PC-9 (cell line): ENCODE data around the gene AMER3. TPM values are rescaled to one million over a fixed set of nuclear protein-coding genes. Genes with fewer than 3 reads are reported as not detected.

ENCODE experiments used
- BruUV-seq: library from RNA; stranded (reverse); fragments of 400-500 nt; replicated peaks from 2 replicates; lab custom pipeline; 2021; lab: Mats Ljungman, UMichigan
- CTCF ChIA-PET: fragments of 300-600 bp; sonication (Branson Sonifier 250); formaldehyde crosslinking; loops from one replicate; lab custom pipeline; 2022; ENCODE audit warnings: antibody characterized with exemption; lab: Charles Lee
- POLR2A ChIA-PET: fragments of 300-600 bp; sonication (Branson Sonifier 250); formaldehyde crosslinking; loops from one replicate; lab custom pipeline; 2022; ENCODE audit warnings: antibody characterized with exemption; ENCODE audit not compliant: unreplicated experiment; lab: Charles Lee
- DNase-seq, 2 experiments: peaks; one replicate each; pipeline versions ENCODE4 v3.0.0 to v3.0.0-alpha.2; 2015 to 2022; ENCODE audit warnings: mixed read lengths in 1 of 2
- H2AFZ ChIP-seq: fragments of 200-600 bp; sonication (generic); 2 replicates; pipeline ENCODE4 v1.8.1; 2017; ENCODE audit warnings: antibody characterized with exemption
- H3F3A ChIP-seq: fragments of 200-600 bp; sonication (generic); 2 replicates; pipeline ENCODE4 v1.8.1; 2017; ENCODE audit warnings: antibody characterized with exemption, mild to moderate bottlenecking, low read depth; ENCODE audit not compliant: insufficient read depth
- H3K27ac ChIP-seq: fragments of 200-600 bp; sonication (generic); 2 replicates; pipeline ENCODE4 v1.6.1; 2016; ENCODE audit warnings: mixed run types
- H3K27me3 ChIP-seq: fragments of 200-600 bp; sonication (generic); 2 replicates; pipeline ENCODE4 v1.6.1; 2016; ENCODE audit warnings: low read depth, mixed run types; ENCODE audit not compliant: insufficient read depth
- H3K36me3 ChIP-seq: fragments of 200-600 bp; sonication (generic); 2 replicates; pipeline ENCODE4 v1.6.1; 2016; ENCODE audit warnings: low read depth, mixed run types
- H3K4me1 ChIP-seq: fragments of 200-600 bp; sonication (generic); replicated peaks from 2 replicates; pipeline ENCODE4 v1.6.1; 2016; ENCODE audit warnings: mixed run types; ENCODE audit not compliant: insufficient read depth
- H3K4me2 ChIP-seq: fragments of 200-600 bp; sonication (generic); 2 replicates; pipeline ENCODE4 v1.6.1; 2017; ENCODE audit warnings: mixed run types
- H3K4me3 ChIP-seq: fragments of 200-600 bp; sonication (generic); 2 replicates; pipeline ENCODE4 v1.6.1; 2016; ENCODE audit warnings: mixed run types
- H3K79me2 ChIP-seq: fragments of 200-600 bp; sonication (generic); 2 replicates; pipeline ENCODE4 v1.6.1; 2017; ENCODE audit warnings: low read depth, mixed run types
- H3K9me2 ChIP-seq: fragments of 200-600 bp; sonication (generic); 2 replicates; pipeline ENCODE4 v1.8.1; 2017; ENCODE audit warnings: mild to moderate bottlenecking; ENCODE audit not compliant: insufficient read depth
- H3K9me3 ChIP-seq: fragments of 200-600 bp; sonication (generic); 2 replicates; pipeline ENCODE4 v1.8.1; 2016; ENCODE audit warnings: low read depth; ENCODE audit not compliant: insufficient read depth
- H4K20me1 ChIP-seq: fragments of 200-600 bp; sonication (generic); 2 replicates; pipeline ENCODE4 v1.8.1; 2017; ENCODE audit not compliant: insufficient read depth
- CTCF ChIP-seq: fragments of 200-600 bp; sonication (generic); conservative IDR thresholded peaks from 2 replicates; pipeline ENCODE4 v1.6.1; 2017; ENCODE audit warnings: mixed run types, antibody characterized with exemption, mild to moderate bottlenecking, moderate library complexity
- EZH2 ChIP-seq: fragments of 200-600 bp; sonication (generic); IDR thresholded peaks from 2 replicates; pipeline ENCODE4 v1.8.0; 2017; ENCODE audit warnings: antibody characterized with exemption, low read depth
- intact Hi-C: fragments of 100-400 bp; cut with micrococcal nuclease; formaldehyde crosslinking; loops from one replicate; pipeline ENCODE4 v1.10.0; 2022; ENCODE audit not compliant: unreplicated experiment
- total RNA-seq: library from RNA; stranded (reverse); gene quantifications from 2 replicates; pipeline ENCODE4 v1.2.3, GENCODE V29; 2021

The AMER3 gene
- total RNA-seq, 1 experiment from 2014 or later = not detected

GRCh38 chr2:130737592-130737991 lies 17.7 kb upstream of the AMER3 start:
- no peaks in the 10 kb centered on the region for H3K4me1 ChIP-seq
- CTCF ChIA-PET = no interaction called here
- H4K20me1 ChIP-seq = no peaks in the 10 kb centered on the region
- H3K36me3 ChIP-seq = no peaks in the 10 kb centered on the region
- BruUV-seq = no TSS peak
- DNase-seq = no peak
- no peak for TF ChIP-seq CTCF
- TF ChIP-seq EZH2 = no peak
- POLR2A ChIA-PET = no interaction called here
- intact Hi-C loops = no loop called here
- H3K4me3 ChIP-seq = no peak overlapping the region
- H3K27me3 ChIP-seq = peaks cover 91% of the 10 kb centered on the region
- H3K9me2 ChIP-seq = no peaks in the 10 kb centered on the region
- no peaks in the 10 kb centered on the region for H3F3A ChIP-seq
- H3K9me3 ChIP-seq = no peaks in the 10 kb centered on the region
- no peak overlapping the region for H2AFZ ChIP-seq
- H3K79me2 ChIP-seq = no peaks in the 10 kb centered on the region
- no peak overlapping the region for H3K4me2 ChIP-seq
- H3K27ac ChIP-seq = no peak overlapping the region

- DNase-seq = no peak
- H3K36me3 ChIP-seq = no peaks in the 10 kb centered on the region
- no peak overlapping the region for H2AFZ ChIP-seq
- intact Hi-C loops = no loop called here
- no peak overlapping the region for H3K4me3 ChIP-seq
- CTCF ChIA-PET = interaction anchor here (0.6 kb wide), 1 partner anchor 282 kb away, joined by 3 read pairs; no protein-coding TSS in a partner anchor
- H3K9me2 ChIP-seq = no peaks in the 10 kb centered on the region
- H3K27me3 ChIP-seq = peaks cover 87% of the 10 kb centered on the region
- H3K4me1 ChIP-seq = no peaks in the 10 kb centered on the region
- no TSS peak for BruUV-seq
- POLR2A ChIA-PET = no interaction called here
- H3K9me3 ChIP-seq = no peaks in the 10 kb centered on the region
- TF ChIP-seq EZH2 (no peak), CTCF (no peak)
- H3K27ac ChIP-seq = no peak overlapping the region
- H3K4me2 ChIP-seq = no peak overlapping the region
- H4K20me1 ChIP-seq = no peaks in the 10 kb centered on the region
- no peaks in the 10 kb centered on the region for H3F3A ChIP-seq
- H3K79me2 ChIP-seq = no peaks in the 10 kb centered on the region
Observed at GRCh38 chr2:130740671-130741070, 14.7 kb upstream of the AMER3 start.

DNA sequence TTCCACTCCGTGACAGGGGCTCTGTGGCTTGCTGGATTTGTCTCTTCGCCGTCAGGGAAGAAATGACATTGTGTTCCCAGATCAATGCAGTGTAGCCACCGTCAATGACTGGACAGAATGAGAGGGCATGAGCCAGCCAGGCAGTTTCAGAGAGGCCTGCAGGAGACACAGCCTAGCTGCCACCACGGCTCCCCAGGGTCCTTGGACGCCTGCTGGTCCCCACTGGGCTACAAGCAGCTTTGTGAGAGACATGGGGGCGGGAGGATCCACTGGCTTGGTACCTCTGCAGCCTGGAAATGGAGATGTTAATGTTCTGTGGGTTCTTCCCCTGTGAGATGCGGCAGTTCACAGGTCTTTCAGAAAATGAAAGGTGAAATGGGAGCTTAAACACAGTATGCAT lies 12.1 kb upstream of the AMER3 start:
- ChIA-PET POLR2A (no interaction called here), CTCF (no interaction called here)

More for the DNA sequence above, 12.1 kb upstream of the AMER3 start:
- intact Hi-C loops = no loop called here
- Histone ChIP-seq H4K20me1 (no peaks in the 10 kb centered on the region), H3K4me1 (no peaks in the 10 kb centered on the region), H3K36me3 (no peaks in the 10 kb centered on the region), H3K9me3 (no peaks in the 10 kb centered on the region), H3K27ac (no peak overlapping the region), H2AFZ (no peak overlapping the region), H3K9me2 (no peaks in the 10 kb centered on the region), H3F3A (no peaks in the 10 kb centered on the region), H3K4me2 (no peak overlapping the region), H3K27me3 (peaks cover 85% of the 10 kb centered on the region), H3K4me3 (no peak overlapping the region), H3K79me2 (no peaks in the 10 kb centered on the region)
- no TSS peak for BruUV-seq
- DNase-seq = no peak
- TF ChIP-seq EZH2 (no peak), CTCF (no peak)
